NT2/D1 (cell line): ENCODE measurements around the gene TPGS1.

Experiments
- DNase-seq: peaks from one replicate; pipeline ENCODE4 v3.0.0-alpha.2; 2011; ENCODE audit warnings: low read depth, low spot score
- H3K27me3 ChIP-seq: 2 replicates; pipeline ENCODE4 v1.6.0; 2011; ENCODE audit warnings: mild to moderate bottlenecking; ENCODE audit not compliant: insufficient read length, insufficient read depth
- H3K36me3 ChIP-seq: 2 replicates; pipeline ENCODE4 v1.6.1; 2011; ENCODE audit warnings: mild to moderate bottlenecking, low read length, mixed read lengths; ENCODE audit not compliant: insufficient read depth, insufficient read length
- H3K4me1 ChIP-seq: 2 replicates; pipeline ENCODE4 v1.5.1; 2011; ENCODE audit not compliant: insufficient read depth, insufficient read length
- H3K4me3 ChIP-seq: 2 replicates; pipeline ENCODE4 v1.5.1; 2011; ENCODE audit warnings: low read depth; ENCODE audit not compliant: insufficient read length
- H3K9ac ChIP-seq: 2 replicates; pipeline ENCODE4 v1.6.0; 2011; ENCODE audit warnings: low read depth; ENCODE audit not compliant: insufficient read length
- H3K9me3 ChIP-seq: 2 replicates; pipeline ENCODE4 v1.5.1; 2011; ENCODE audit warnings: mild to moderate bottlenecking, low read length; ENCODE audit not compliant: insufficient read depth
- SUZ12 ChIP-seq: IDR thresholded peaks from 2 replicates; pipeline ENCODE4 v1.6.1; 2011; ENCODE audit not compliant: insufficient read length, insufficient read depth; ENCODE audit errors: extremely low read depth
- YY1 ChIP-seq: IDR thresholded peaks from 2 replicates; pipeline ENCODE4 v1.6.1; 2011; ENCODE audit not compliant: insufficient read length, insufficient read depth
- ZNF274 ChIP-seq: IDR thresholded peaks from 2 replicates; pipeline ENCODE4 v1.6.1; 2011; ENCODE audit warnings: mild to moderate bottlenecking, low read depth, low read length

The TPGS1 gene

GRCh38 chr19:498977-499623, 8.2 kb upstream of the TPGS1 start:
- Histone ChIP-seq H3K4me3 (no peak overlapping the region), H3K4me1 (peaks cover 4% of the 10 kb centered on the region), H3K36me3 (no peaks in the 10 kb centered on the region), H3K9ac (no peak overlapping the region), H3K27me3 (peaks cover 25% of the 10 kb centered on the region), H3K9me3 (no peaks in the 10 kb centered on the region; the same call in 1 of the 2 replicates)
- TF ChIP-seq ZNF274: no peak
- TF ChIP-seq YY1: no peak
- TF ChIP-seq SUZ12: no peak
- no peak for DNase-seq

- H3K9me3 ChIP-seq: no peaks in the 10 kb centered on the region; the same call in 1 of the 2 replicates
- no peak overlapping the region for H3K9ac ChIP-seq
- DNase-seq: no peak
- no peak overlapping the region for H3K4me3 ChIP-seq
- no peaks in the 10 kb centered on the region for H3K36me3 ChIP-seq
- H3K27me3 ChIP-seq: peaks cover 20% of the 10 kb centered on the region
- TF ChIP-seq YY1 (no peak), SUZ12 (no peak), ZNF274 (no peak)
- H3K4me1 ChIP-seq: peaks cover 2% of the 10 kb centered on the region
Observed at GRCh38 chr19:501646-502045, 5.7 kb upstream of the TPGS1 start.

- H3K27me3 ChIP-seq: peaks cover under 1% of the 10 kb centered on the region
- H3K4me1 ChIP-seq: peaks cover 11% of the 10 kb centered on the region
- no peak for DNase-seq
- no peak overlapping the region for H3K4me3 ChIP-seq
- no peak overlapping the region for H3K9ac ChIP-seq
- TF ChIP-seq YY1 (no peak), SUZ12 (no peak), ZNF274 (no peak)
- peaks cover 4% of the 10 kb centered on the region; the same call in 1 of the 2 replicates for H3K9me3 ChIP-seq
- H3K36me3 ChIP-seq: peaks cover 10% of the 10 kb centered on the region
Observed at GRCh38 chr19:504616-505015, 2.7 kb upstream of the TPGS1 start.

- peak; percentile 96 for DNase-seq
- Histone ChIP-seq H3K4me1 (peaks cover 20% of the 10 kb centered on the region), H3K4me3 (peak overlapping the region; percentile 99), H3K36me3 (peaks cover 13% of the 10 kb centered on the region), H3K27me3 (no peaks in the 10 kb centered on the region), H3K9me3 (peaks cover 7% of the 10 kb centered on the region; the same call in 1 of the 2 replicates), H3K9ac (peak overlapping the region; percentile 100)
- no peak for TF ChIP-seq ZNF274
- no peak for TF ChIP-seq SUZ12
- TF ChIP-seq YY1: no peak
Observed at GRCh38 chr19:506404-507285, 652 bp upstream of the TPGS1 start.

GRCh38 chr19:508204-509150, 1.2 kb downstream of the TPGS1 start:
- Histone ChIP-seq H3K4me1 (peaks cover 27% of the 10 kb centered on the region), H3K27me3 (no peaks in the 10 kb centered on the region), H3K36me3 (peaks cover 19% of the 10 kb centered on the region), H3K9me3 (peaks cover 7% of the 10 kb centered on the region; the same call in 1 of the 2 replicates), H3K4me3 (peak overlapping the region; percentile 99), H3K9ac (peak overlapping the region; percentile 100)
- DNase-seq: no peak
- TF ChIP-seq YY1 (no peak), ZNF274 (no peak), SUZ12 (no peak)

GRCh38 chr19:510606-511100, 3.4 kb downstream of the TPGS1 start:
- no peaks in the 10 kb centered on the region for H3K27me3 ChIP-seq
- TF ChIP-seq YY1 (no peak), SUZ12 (no peak), ZNF274 (no peak)
- H3K4me1 ChIP-seq: peaks cover 27% of the 10 kb centered on the region
- H3K9me3 ChIP-seq: peaks cover 7% of the 10 kb centered on the region; the same call in 1 of the 2 replicates
- peak; percentile 87 for DNase-seq
- peak overlapping the region; percentile 77 for H3K9ac ChIP-seq
- H3K36me3 ChIP-seq: peaks cover 30% of the 10 kb centered on the region
- H3K4me3 ChIP-seq: peak overlapping the region; percentile 18
